ENCODE data around the gene TMEM47. TPM values are rescaled to one million over a fixed set of nuclear protein-coding genes. Genes with fewer than 3 reads are reported as not detected.

TMEM47 gene
- polyA plus RNA-seq, 2 of the 4 experiments (the other 2 are of a cell fraction): 0.56 to 1.4 TPM

GRCh38 chrX:34632384-34632783 lies 24.7 kb downstream of the TMEM47 start:
- FAIRE-seq: no peak
- no peak for ATAC-seq
- no peaks in the 10 kb centered on the region for H3K4me1 ChIP-seq
- DNase-seq (ENCODE audit: low read depth in 1 of 2, low spot score in 1 of 2): no peak
- peak; percentile 94 for TF ChIP-seq MAFK (IDR thresholded peaks at IDR 0.05; ENCODE audit: partially characterized antibody)
- TF ChIP-seq CEBPB (IDR thresholded peaks at IDR 0.05): no peak
- no peaks in the 10 kb centered on the region for H3K9me3 ChIP-seq
- H3K27ac ChIP-seq: no peak overlapping the region
- H3K4me2 ChIP-seq: no peak overlapping the region
- ChIA-PET CTCF (no interaction called here), POLR2A (no interaction called here)
- WGBS (ENCODE audit: missing lambda C conversion rate): 51% methylated on average over 3 of the region's 3 CpGs
- no peak overlapping the region for H3K4me3 ChIP-seq

GRCh38 chrX:34631479-34632220 lies 25.4 kb downstream of the TMEM47 start:
- no peak for DNase-seq (ENCODE audit: low read depth in 1 of 2, low spot score in 1 of 2)
- 26% methylated on average over 3 of the region's 3 CpGs for WGBS (ENCODE audit: missing lambda C conversion rate)
- Histone ChIP-seq H3K4me3 (no peak overlapping the region), H3K4me1 (no peaks in the 10 kb centered on the region), H3K9me3 (no peaks in the 10 kb centered on the region), H3K27ac (no peak overlapping the region), H3K4me2 (no peak overlapping the region)
- ATAC-seq: no peak
- TF ChIP-seq TP53 (CRISPR knock-in tag; IDR thresholded peaks at IDR 0.05) (no peak), RNF2 (IDR thresholded peaks at IDR 0.05; ENCODE audit: borderline replicate concordance, low read depth) (no peak), USF2 (IDR thresholded peaks at IDR 0.05) (no peak), SREBF2 (IDR thresholded peaks at IDR 0.05) (no peak), POLR2A (IDR thresholded peaks at IDR 0.05; ENCODE audit: low read length) (no peak), FOSB (CRISPR knock-in tag; IDR thresholded peaks at IDR 0.05) (no peak), ZC3H11A (IDR thresholded peaks at IDR 0.05) (no peak), CBX2 (IDR thresholded peaks at IDR 0.05; ENCODE audit: borderline replicate concordance, low read depth) (no peak), BHLHE40 (IDR thresholded peaks at IDR 0.05; ENCODE audit: low read depth, low read length) (no peak)
- ChIA-PET POLR2A (no interaction called here), CTCF (no interaction called here)
- peak; percentile 77 for FAIRE-seq

GRCh38 chrX:34629572-34629971 lies 27.5 kb downstream of the TMEM47 start:
- H3K4me2 ChIP-seq: no peak overlapping the region
- FAIRE-seq (no peak), DNase-seq (ENCODE audit: low read depth in 1 of 2, low spot score in 1 of 2) (no peak), ATAC-seq (no peak)
- ChIA-PET POLR2A (no interaction called here), CTCF (no interaction called here)
- 36% methylated on average over 3 of the region's 3 CpGs for whole genome bisulfite sequencing (ENCODE audit: missing lambda C conversion rate)
- H3K4me3 ChIP-seq: no peak overlapping the region
- TF ChIP-seq HES2 (IDR thresholded peaks at IDR 0.05) (no peak), ELK1 (IDR thresholded peaks at IDR 0.05; ENCODE audit: low read depth, low read length) (no peak), FOSB (CRISPR knock-in tag; IDR thresholded peaks at IDR 0.05) (no peak), MAFK (IDR thresholded peaks at IDR 0.05; ENCODE audit: partially characterized antibody) (no peak), TFCP2L1 (CRISPR knock-in tag; IDR thresholded peaks at IDR 0.05) (no peak), USF2 (IDR thresholded peaks at IDR 0.05) (no peak), CBX2 (IDR thresholded peaks at IDR 0.05; ENCODE audit: borderline replicate concordance, low read depth) (no peak), NR3C1 (IDR thresholded peaks at IDR 0.05) (no peak), EP300 (IDR thresholded peaks at IDR 0.05) (no peak), GATA3 (IDR thresholded peaks at IDR 0.05; ENCODE audit: borderline replicate concordance) (no peak), JUN (IDR thresholded peaks at IDR 0.05) (no peak), POLR2AphosphoS2 (conservative IDR thresholded peaks at IDR 0.05; ENCODE audit: low read length) (no peak), PHF8 (IDR thresholded peaks at IDR 0.05; ENCODE audit: borderline replicate concordance, low read depth) (no peak), CTCF (IDR thresholded peaks at IDR 0.05) (no peak), ESRRA (IDR thresholded peaks at IDR 0.05; ENCODE audit: borderline replicate concordance, low read length) (no peak), MAX (IDR thresholded peaks at IDR 0.05) (no peak), RARB (CRISPR knock-in tag; IDR thresholded peaks at IDR 0.05) (no peak)
- H3K9me3 ChIP-seq: no peaks in the 10 kb centered on the region
- H3K4me1 ChIP-seq: no peaks in the 10 kb centered on the region
- H3K27ac ChIP-seq: no peak overlapping the region

All from A549 (cell line).